Measurements from ENCODE around the gene PHF5A. TPM values are rescaled to one million over a fixed set of nuclear protein-coding genes. Genes with fewer than 3 reads are reported as not detected.
"Not testable (repeated sequence)": the region's sequence is repeated elsewhere in the genome, so short reads cannot be mapped to it uniquely, and the experiment has no call there.

The PHF5A gene
- total RNA-seq, 1 donor from 2014 or later: 76.2 TPM

DNA sequence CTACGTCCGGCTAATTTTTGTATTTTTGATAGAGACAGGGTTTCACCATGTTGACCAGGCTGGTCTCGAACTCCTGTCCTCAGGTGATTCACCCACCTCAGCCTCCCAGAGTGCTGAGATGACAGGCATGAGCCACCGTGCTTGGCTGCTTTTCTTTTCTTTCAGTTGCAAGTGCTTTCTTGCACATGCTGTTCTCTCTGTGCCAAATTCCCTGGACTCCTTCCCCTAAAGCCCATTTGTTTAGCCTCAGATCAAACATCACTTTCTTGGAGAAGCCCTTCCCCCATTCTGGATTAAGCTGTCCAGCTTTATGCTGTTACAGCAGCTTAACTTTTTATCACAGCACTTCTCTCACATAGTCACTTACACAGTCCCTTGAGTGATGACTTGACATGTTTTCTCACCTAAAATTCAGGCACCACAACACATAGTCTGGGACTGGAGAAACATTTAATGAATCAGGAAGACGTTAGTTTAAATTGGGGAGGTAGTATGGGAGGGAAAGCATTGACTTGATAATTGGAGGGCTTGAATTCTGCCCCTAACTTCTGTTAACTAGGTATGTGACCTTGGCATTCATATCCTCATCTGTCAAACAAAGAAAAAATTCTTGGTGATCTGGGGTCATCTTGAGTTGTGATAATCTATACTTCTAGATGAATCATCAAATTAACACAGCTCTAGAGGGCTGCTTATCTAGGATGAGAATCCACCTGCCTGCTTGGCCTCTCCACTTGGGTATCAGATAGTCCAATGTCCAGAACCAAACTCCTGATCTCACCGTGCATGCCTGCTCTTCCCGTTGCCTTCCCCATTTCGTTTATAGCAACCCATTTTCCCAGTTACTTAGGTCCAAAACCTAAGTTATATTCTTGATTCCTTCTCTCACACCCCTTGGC, 18.8 kb upstream of the PHF5A start:
- DNase-seq: no peak

DNA sequence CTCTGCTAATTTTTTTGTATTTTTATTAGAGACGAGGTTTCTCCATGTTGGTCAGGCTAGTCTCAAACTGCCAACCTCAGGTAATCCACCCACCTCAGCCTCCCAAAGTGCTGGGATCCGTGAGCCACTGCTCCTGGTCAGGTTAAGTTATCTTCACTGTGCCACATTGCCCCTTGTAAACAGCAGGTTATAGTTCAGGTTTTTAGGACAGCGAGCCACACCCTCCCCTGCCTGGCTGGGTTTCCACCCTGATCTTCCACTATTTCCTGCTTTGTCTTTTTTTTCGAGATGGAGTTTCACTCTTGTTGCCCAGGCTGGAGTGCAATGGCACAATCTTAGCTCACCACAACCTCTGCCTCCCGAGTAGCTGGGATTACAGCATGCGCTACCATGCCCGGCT, 16.5 kb upstream of the PHF5A start:
- DNase-seq: no peak

DNA sequence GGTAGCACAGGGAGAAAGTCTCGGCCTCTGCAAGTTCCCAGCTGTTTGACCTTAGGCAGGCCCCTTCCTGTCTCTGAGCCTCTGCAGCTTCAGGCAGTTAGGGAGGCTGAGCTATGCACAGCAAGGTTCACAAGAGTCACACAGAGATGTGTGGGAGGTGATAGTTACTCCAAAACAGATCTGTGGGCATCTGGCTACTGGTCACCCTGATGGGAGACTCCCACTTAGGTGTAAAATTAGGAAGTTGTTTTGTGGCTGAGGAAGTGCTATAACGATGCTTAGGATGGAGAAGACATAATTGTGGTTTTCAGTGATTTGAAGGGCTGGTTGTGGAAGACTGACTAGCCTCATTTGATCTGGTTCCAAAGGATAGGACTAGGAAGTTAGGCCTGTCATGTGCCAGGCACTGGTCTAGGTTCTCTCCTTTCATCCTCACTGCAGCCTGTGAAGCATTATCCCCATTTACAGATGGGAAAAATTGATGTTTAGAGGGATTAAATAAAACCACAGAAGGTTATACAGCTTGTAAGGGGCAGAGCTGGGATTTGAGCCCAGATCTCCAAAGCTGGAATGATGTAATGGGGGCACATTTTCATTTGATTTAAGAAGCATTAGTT, 13.9 kb upstream of the PHF5A start:
- no peak for DNase-seq

DNA sequence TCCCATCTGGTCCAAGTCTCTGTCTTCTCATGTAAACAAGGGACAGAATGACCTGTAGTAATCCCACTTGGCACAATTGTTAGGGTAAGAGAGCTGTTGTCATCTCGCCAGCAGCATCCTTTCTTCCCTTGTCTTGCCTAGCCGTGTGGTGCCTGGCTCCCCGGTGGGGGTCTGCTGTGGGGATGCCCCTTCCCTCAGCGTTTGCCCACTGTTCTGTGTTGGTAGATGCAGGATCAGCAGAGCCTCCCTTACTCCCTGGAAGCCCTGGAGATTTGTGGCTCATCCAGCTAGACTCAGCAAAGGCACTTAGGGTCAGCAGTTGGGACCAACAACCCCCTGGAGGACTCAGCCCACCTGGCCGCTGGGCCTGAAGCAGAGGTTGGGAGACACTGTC, 13.4 kb upstream of the PHF5A start:
- DNase-seq: no peak

DNA sequence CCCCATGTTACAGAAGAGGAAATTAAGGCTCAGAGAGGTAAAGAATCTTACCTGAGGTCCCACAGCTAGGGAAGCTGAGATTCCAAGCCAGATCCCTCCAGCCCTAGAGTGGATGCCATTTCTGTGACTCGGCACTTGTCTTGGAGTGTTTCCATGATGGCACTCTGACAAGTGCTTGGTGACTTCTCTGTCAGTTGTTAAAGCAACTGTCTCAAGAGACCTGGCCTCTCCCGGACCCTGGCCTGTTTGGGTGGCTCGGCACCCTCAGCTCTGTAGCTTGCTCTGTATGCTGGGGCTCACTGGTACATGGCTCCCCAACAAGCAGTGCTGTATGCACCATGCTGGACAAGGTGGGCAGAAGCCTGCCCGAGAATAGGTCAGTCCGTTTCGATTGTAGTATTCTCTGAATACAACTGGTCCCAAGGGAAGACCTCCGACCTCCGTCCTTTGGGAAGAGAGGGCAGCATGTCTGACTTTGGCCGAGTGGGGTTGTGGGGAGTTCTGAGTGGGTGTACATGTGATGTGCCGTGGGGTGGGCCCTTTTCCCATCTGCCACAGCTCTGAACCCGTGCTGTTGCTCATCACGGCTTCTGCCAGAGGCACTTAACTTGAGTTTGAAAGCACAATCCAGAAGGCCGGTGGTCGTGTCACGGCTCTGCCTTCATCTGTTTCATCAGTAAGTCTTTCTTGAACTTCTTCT, 12.8 kb upstream of the PHF5A start:
- no peak for DNase-seq

DNA sequence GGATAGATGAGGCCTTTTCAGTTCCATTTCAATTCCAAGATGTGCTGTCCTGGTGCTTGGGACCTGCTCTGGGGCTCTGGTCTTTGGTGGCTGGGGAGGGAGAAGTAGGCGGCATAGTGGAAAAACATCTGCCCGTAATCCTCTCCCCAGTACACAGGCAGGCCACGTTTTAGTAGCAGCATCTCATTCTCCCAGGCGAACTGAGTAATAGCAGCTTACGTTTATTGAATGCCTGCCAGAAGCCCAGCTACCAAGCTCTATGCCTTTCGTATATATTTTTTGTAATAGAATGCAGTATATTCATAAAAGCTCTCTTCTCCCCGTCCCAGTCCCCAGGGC, 11.9 kb upstream of the PHF5A start:
- DNase-seq: no peak

DNA sequence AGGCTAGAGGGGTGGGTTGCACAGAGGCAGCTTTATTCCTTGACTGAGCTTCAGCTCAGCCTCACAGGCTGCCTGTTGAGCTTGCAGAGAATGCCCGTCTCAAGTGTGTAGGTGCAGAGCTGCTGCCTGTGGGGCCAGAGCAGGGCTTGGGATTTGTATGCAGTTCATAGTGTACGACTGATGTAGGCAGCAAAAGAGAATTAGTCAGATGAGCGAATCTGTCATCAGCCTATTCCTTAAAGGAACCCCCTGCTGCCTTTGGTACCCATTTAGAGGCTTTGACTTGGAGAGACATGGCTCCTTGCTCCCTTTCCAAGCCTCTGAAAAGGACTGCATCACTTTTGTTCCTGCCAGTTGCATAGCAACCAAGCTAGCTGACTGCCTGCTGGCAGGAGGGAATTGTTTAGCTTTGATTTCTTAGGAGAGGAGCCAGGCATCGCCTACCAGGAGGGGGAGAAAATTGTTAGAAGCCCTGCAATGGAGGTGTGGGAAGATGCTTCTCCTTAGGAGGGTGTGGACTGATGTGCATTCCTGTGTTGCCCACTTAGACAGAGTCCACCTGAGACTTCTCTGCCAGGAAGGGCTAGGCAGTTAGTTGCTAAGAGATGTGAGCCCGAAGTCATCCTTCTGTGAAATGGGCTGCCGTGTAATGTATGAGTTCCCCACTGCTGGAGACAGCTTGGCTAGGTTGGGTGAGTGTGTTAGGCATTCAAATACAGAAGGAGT, 11.3 kb upstream of the PHF5A start:
- DNase-seq: peak; percentile 26

DNA sequence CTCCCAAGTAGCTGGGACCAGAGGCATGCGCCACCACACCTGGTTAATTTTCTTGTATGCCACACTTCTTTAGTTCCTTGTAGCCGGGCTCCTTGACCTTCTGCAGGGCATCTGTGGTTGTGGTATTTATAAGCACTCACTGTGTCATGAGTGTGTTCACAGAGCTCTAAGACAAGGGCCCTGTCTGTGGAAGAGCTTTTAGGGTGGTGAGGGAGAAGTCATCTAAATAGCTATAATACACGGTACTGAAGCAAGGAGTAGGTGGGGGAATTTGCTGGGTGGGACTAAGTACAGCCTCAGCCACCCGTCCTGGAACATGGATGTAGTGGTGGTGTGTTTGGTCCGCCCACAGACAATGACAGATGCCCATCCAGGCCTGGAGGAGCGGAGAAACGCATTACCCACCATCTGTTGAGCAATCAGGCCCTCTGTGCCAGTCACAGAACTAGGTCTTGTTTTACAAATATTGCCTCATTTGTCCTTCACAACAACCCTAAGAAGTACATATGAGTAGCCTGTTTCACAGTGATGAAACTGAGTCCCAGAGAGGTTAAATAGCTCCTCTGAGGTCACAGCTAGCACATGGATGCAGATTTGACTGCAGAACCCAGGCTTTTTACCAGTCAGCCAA, 10.5 kb upstream of the PHF5A start:
- DNase-seq: no peak

DNA sequence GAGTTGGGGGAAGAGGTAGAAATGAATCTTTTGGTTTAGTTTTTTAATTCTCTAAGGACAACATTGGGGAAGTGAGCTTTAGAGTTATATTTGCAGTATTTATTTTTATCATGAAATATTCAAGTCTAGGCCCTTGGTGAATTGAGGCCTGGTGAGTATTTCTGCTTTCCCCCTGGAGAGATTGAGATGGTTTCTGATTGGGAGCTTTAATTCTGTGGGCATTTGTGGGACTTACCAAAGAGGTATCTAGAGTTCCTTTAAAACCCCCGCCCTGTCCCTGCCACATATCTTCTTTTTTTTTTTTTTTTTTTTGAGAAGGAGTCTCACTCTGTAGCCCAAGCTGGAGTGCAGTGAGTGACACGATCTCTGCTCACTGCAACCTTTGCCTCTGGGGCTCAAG, 10.0 kb upstream of the PHF5A start:
- no peak for DNase-seq

DNA sequence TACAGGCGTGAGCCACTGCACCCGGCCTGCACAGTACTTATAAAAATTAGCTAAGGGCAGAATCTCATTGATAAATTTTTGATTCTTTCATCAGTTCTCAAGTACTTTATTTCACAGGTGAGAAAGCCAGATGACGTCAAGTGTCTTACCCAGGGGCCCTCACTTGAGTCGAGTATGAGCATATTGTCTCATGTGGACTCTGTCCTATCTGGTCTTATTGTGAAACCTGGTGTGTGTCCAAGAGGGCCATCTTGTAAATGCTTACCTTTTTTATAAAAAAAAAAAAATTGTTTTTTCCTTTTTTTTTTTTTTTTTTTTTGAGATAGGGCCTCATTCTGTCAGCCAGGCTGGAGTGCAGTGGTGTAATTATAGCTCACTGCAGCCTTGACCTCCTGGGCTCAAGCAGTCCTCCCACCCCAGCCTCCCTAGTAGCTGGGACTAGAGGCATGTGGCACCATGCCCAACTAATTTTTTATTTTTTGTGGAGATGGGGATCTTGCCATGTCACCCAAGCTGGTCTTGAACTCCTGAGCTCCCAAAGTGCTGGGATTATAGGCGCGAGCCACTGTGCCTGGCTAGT, 6.5 kb upstream of the PHF5A start:
- DNase-seq: no peak

DNA sequence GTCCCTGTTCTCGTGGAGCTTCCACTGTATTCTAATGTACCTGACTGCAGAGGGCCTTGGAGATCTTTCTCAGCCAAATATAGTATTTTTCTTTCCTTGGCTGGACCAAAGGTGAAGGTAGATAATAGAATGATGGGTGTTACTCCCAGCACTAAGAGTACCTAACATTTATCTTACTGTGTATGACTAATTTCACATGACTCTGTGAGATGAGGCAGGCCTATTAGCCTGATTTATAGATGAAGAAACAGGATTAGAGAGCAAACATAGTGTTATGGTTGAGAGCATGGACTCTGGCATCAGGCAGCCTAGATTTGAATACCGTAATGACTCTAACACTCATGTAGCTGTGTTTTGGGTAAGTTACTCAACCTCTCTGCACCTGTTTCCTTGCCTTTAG, 3.1 kb upstream of the PHF5A start:
- no peak for DNase-seq

DNA sequence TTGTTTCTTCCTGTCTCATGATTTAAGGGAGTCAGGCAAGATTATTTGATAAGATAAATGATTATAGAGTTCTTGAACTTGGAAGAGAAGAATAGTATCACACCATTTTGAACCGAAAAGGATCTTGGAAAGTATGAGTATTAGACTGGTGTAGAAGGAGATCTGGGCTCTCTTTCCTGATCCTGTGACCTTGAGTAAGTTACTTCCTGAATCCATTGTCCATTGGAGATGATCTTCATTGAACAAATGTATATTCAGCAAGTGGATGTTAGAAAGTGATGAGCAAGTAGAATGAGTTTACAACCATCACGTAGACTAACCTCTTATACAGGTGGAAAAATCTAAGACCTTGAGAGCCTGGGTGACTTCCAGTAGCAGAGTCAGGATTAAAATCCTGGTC, 2.4 kb upstream of the PHF5A start:
- no peak for DNase-seq

DNA sequence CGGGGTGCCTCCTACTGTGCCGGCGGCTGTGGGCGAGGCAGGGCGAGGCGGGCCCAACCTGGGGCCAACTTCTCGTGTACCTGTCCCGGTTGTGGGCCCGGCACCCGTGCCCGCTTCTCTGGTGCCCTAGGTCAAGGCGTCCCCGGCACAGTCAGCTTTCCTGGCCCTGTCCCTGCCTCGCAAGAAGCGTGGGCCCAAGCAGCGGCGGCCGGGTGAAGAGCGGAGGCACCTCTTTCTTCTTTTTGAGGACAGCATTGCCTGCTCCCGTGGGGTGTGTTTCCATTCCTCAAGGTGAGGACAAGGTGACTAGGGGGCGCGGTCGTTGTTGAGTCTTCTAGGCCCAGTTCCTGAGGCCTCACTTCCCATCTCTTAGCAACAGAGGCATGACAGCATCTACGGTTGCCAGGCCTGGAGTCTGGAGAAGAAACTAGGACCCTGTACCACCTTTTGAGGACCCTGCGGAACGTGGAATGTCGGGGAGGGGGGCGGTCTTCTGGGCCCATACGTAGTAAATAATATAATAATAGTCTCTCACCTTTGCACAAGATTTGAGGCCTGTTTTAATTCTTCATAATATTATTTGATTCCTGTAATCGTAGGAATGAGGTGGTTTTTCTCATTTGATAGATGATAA, 843 bp upstream of the PHF5A start:
- peak; percentile 38 for DNase-seq

DNA sequence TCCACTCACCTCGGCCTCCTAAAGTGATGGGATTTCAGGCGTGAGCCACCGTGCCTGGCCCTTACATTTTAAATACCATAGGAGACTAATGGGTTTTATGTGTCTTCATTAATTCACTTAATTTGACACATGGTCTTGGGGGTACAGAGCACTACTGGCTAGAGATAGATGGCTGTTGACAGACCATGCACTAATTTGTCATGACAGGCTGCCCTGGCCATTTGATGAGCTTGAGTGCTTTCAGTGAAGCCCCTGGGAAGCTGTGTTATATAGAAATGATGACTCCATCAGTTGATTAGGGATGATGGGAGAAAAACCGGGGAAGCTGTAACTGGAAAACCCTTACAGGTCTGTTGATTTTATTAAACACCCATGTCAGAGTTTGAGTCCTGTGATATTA, 6.6 kb downstream of the PHF5A start:
- no peak for DNase-seq

DNA sequence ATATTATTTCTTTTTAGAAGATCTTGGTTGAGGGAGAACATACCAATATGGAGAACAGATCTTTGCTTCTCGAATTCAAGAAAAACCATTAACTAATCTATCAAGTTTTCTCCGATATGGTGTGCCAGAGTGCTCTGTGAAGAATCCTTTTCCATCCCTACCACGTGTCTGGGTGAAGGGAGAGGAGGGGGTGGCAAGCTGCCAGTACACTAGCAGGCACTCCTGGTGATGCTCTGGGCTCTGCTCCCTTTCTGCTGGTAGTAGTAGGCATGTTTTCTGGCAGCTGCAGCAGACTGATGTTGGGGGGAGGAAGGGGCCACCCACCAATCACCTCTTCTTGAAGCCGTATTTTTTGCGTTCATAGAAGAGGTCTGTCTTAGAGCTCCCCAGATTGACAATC, 8.4 kb downstream of the PHF5A start:
- not testable (repeated sequence) for DNase-seq

DNA sequence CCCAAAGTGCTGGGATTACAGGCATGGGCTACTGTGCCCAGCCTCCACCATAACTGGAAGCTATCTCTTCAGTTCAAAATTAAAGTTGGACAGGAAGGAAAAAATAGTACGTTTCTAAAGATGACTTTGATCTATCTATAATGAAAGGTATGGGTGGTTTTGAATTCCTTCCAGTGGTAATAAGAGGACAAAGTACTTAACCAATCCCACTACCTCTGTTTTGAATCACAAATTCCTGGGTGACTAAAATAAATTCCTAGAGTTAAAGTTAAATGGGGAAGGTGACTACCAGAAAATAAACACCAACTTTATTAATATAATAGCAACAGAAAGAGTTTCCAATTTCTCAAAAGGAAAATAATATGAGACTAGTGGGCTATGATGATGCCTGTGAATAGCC, 9.1 kb downstream of the PHF5A start:
- no peak for DNase-seq

DNA sequence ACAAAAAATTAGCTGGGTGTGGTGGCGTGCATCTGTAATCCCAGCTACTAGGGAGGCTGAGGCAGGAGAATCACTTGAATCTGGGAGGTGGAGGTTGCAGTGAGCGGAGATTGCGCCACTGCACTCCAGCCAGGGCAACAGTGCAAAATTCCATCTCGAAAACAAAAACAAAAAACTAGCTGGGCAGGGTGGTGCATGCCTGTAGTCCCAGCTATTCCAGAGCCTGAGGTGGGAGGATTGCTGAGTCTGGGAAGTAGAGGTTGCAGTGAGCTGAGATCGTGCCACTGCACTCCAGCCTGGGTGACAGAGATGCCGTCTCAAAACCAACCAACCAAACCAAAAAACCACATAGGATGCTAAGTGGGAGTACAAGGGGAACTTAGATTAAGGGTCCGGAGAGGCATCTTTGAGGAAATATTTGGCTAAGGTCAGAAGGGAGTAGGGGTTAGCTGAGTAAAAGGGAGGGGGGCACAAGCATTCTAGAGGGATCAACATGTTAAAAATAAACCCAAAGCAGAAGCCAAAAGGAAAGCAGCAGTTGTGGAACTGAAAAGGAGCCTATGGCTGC, 10.2 kb downstream of the PHF5A start:
- no peak for DNase-seq

DNA sequence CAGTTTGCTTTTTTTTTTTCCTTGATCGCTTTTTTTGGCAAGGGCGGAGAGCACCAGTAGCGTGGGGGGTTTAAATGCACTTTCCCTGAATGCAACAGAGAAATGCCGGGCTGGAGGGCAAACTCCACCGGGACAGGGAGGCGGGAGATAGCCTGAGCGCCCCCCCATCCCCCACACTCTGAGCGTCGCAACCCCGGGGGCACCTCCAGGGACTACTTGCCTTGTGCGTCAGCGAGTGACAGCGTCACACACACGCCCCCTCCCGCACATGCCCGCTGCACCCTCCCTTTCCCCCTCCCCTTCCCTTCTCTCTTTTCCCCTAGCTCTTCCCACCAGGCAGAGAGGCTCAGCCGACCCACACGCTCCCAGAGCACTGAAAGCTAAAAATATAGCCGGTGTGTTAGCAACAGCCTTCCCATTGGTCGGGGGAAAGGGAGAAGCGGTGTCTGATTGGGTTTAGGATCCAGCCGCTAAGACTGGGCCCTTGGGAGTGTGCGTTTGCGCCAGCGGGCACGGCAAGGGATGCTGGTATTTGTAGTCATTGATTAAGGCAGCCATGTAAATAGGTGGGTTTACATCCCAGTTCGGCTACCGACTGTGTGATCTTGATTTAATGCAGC, 20.2 kb downstream of the PHF5A start:
- peak; percentile 100 for DNase-seq

DNA sequence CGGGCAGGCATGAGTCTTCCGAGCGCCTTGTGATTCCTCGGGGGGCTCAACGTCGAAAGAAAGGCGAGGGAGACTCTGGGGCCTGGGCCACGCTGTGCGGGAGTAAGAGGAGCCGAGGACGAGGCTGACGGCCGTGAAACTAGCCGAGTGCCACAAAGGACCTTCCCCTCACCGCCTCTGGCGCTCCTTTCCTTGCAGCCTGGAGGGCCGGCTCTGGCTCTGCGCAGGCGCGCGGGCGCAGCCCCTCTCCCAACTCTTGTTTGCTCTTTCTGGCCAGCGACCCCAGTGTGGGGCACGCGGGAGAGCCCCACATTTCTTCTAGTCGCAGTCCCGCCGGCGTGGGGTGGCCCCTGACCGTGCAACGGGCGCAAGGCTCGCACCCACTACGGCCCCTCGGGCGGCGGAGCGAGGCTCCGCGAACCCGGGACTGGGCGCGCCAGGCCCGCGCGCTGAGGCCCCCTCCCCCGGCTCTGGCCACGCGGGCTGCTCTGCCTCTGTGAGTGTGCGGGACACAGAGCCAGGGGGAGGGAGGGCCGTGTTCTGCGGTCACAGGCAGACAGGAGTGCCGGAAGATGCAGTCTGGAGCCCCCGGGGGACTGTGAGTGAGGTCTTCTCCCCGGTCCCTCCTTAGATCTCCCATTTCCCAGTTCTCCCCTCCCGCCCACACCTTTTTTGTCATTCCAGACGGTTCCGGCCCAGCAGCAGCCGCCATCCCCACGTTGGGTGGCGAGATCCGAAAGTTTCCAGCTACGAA, 20.9 kb downstream of the PHF5A start:
- DNase-seq: peak; percentile 79

Measured in dermis blood vessel endothelial cell (primary cell).